ENCODE results near the gene CASZ1. TPM values are rescaled to one million over a fixed set of nuclear protein-coding genes. Genes with fewer than 3 reads are reported as not detected.

CASZ1 gene
- total RNA-seq, 3 donors from 2014 or later (not counting 1 experiment from before 2014, with no cell fraction given) = 55.9 to 83.0 (median 70.6) TPM

DNA sequence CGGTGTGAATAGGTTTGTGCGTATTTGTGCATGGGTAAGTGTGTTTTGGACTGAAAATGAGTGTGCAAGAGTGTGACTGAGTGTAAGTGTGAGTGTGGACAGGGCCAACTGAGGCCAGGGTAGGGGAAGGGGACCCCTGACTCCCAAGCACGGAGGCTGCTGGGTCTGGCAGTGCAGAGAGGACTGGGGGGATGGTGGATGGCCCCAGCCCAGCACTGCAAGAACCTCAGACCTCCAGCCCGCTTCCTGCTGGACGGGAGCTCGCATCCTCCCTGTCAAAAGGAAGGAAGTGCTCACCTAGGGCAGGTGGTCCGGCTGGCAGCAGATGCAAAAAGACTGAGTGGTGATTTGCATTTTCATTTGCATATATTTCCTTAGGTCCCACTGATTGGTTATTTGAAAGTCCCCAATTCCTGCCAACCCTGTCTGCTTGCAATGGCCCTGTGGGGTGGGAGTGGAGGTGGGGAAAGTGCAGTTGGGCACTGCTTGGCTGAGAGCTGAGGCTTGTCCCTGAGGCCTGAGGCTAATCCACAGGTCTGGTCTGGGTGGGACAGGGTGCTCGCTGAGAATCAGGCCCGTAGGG, 42.8 kb upstream of the CASZ1 start:
- WGBS (ENCODE audit: insufficient coverage) = 65% methylated on average over 9 of the region's 9 CpGs
- DNase-seq (no peak), ATAC-seq (no peak)
- Histone ChIP-seq H3K36me3 (ENCODE audit: control insufficient read depth, insufficient read depth, low read length) (no peaks in the 10 kb centered on the region), H3K4me1 (ENCODE audit: control insufficient read depth, insufficient read depth, low read length) (no peaks in the 10 kb centered on the region), H3K9me3 (ENCODE audit: control insufficient read depth, insufficient read depth, low read length) (no peaks in the 10 kb centered on the region), H3K27me3 (ENCODE audit: control insufficient read depth, insufficient read depth, low read length) (peaks cover 12% of the 10 kb centered on the region), H3K27ac (ENCODE audit: low read length) (no peak overlapping the region), H3K4me3 (ENCODE audit: low read length) (no peak overlapping the region)
- H3K27me3 Mint-ChIP-seq (ENCODE audit: low read depth in 2 of 2) = peaks cover 23 to 36% of the 10 kb centered on the region in 2 donors
- H3K27ac Mint-ChIP-seq = no peak overlapping the region
- H3K4me3 Mint-ChIP-seq = no peak overlapping the region
- no peaks in the 10 kb centered on the region for H3K36me3 Mint-ChIP-seq
- H3K9me3 Mint-ChIP-seq = no peaks in the 10 kb centered on the region
- no peaks in the 10 kb centered on the region for H3K4me1 Mint-ChIP-seq
- TF ChIP-seq, protein P1, sequence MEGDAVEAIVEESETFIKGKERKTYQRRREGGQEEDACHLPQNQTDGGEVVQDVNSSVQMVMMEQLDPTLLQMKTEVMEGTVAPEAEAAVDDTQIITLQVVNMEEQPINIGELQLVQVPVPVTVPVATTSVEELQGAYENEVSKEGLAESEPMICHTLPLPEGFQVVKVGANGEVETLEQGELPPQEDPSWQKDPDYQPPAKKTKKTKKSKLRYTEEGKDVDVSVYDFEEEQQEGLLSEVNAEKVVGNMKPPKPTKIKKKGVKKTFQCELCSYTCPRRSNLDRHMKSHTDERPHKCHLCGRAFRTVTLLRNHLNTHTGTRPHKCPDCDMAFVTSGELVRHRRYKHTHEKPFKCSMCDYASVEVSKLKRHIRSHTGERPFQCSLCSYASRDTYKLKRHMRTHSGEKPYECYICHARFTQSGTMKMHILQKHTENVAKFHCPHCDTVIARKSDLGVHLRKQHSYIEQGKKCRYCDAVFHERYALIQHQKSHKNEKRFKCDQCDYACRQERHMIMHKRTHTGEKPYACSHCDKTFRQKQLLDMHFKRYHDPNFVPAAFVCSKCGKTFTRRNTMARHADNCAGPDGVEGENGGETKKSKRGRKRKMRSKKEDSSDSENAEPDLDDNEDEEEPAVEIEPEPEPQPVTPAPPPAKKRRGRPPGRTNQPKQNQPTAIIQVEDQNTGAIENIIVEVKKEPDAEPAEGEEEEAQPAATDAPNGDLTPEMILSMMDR (IDR thresholded peaks at IDR 0.05) = no peak
- intact Hi-C loops (cut with micrococcal nuclease) = no loop called here

- H3K4me3 Mint-ChIP-seq = no peak overlapping the region
- no peak for ATAC-seq
- H3K27me3 Mint-ChIP-seq (ENCODE audit: low read depth in 2 of 2) = peaks cover 16 to 36% of the 10 kb centered on the region in 2 donors
- intact Hi-C loops (cut with micrococcal nuclease) = no loop called here
- no peaks in the 10 kb centered on the region for H3K4me1 ChIP-seq (ENCODE audit: control insufficient read depth, insufficient read depth, low read length)
- H3K36me3 ChIP-seq (ENCODE audit: control insufficient read depth, insufficient read depth, low read length) = no peaks in the 10 kb centered on the region
- no peaks in the 10 kb centered on the region for H3K4me1 Mint-ChIP-seq
- no peaks in the 10 kb centered on the region for H3K9me3 ChIP-seq (ENCODE audit: control insufficient read depth, insufficient read depth, low read length)
- H3K27ac ChIP-seq (ENCODE audit: low read length) = no peak overlapping the region
- H3K27ac Mint-ChIP-seq = no peak overlapping the region
- H3K27me3 ChIP-seq (ENCODE audit: control insufficient read depth, insufficient read depth, low read length) = peaks cover 12% of the 10 kb centered on the region
- TF ChIP-seq, protein P1 (IDR thresholded peaks at IDR 0.05) = no peak
- no peak overlapping the region for H3K4me3 ChIP-seq (ENCODE audit: low read length)
- H3K9me3 Mint-ChIP-seq = no peaks in the 10 kb centered on the region
- DNase-seq = no peak
- 82% methylated on average over 11 of the region's 11 CpGs for WGBS (ENCODE audit: insufficient coverage)
- no peaks in the 10 kb centered on the region for H3K36me3 Mint-ChIP-seq
These were observed 42.1 kb upstream of the CASZ1 start for GRCh38 chr1:10838541-10838940.

DNA sequence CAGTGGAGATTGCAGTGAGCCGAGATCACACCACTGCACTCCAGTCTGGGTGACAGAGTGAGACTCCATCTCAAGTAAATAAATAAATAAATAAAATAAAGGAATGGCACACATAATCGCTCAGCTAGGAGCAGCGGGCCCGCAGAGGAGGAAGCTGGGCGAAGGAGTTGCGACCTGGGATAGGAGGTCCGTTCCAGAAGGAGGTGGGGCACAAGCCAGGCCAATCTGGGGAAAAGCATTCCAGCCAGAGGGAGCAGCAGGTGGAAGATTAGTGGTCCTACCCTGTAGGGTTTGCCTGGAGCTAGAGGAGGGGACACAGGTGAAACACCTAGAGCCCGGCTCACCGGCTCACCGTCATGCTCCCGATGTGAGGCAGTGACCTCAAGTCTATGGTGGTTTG, 40.3 kb upstream of the CASZ1 start:
- Mint-ChIP-seq H3K27me3 (ENCODE audit: low read depth in 2 of 2) (peaks cover 13 to 36% of the 10 kb centered on the region in 2 donors), H3K9me3 (no peaks in the 10 kb centered on the region), H3K4me3 (no peak overlapping the region), H3K36me3 (no peaks in the 10 kb centered on the region), H3K27ac (no peak overlapping the region), H3K4me1 (no peaks in the 10 kb centered on the region)
- DNase-seq = no peak
- no peaks in the 10 kb centered on the region for H3K36me3 ChIP-seq (ENCODE audit: control insufficient read depth, insufficient read depth, low read length)
- TF ChIP-seq, protein P1 (IDR thresholded peaks at IDR 0.05) = no peak
- WGBS (ENCODE audit: insufficient coverage) = 90% methylated on average over 10 of the region's 11 CpGs
- peaks cover 12% of the 10 kb centered on the region for H3K27me3 ChIP-seq (ENCODE audit: control insufficient read depth, insufficient read depth, low read length)
- H3K4me1 ChIP-seq (ENCODE audit: control insufficient read depth, insufficient read depth, low read length) = no peaks in the 10 kb centered on the region
- ATAC-seq = no peak
- H3K9me3 ChIP-seq (ENCODE audit: control insufficient read depth, insufficient read depth, low read length) = no peaks in the 10 kb centered on the region
- no peak overlapping the region for H3K4me3 ChIP-seq (ENCODE audit: low read length)
- intact Hi-C loops (cut with micrococcal nuclease) = no loop called here
- H3K27ac ChIP-seq (ENCODE audit: low read length) = no peak overlapping the region
